Karpas-422 (cell line): ENCODE data around the gene SMG1. TPM values are rescaled to one million over a fixed set of nuclear protein-coding genes. Genes with fewer than 3 reads are reported as not detected.

Source experiments
- DNase-seq: peaks from one replicate; pipeline ENCODE4 v3.0.0-alpha.2; 2015
- H2AFZ ChIP-seq: fragments of 200-600 bp; sonication (generic); 2 replicates; pipeline ENCODE4 v1.6.1; 2014; ENCODE audit warnings: antibody characterized with exemption, low read length, mixed read lengths
- H3K27ac ChIP-seq: fragments of 200-600 bp; sonication (generic); 2 replicates; pipeline ENCODE4 v1.5.1; 2014; ENCODE audit warnings: mild to moderate bottlenecking, low read length, moderate library complexity
- H3K27me3 ChIP-seq: fragments of 200-600 bp; sonication (generic); 2 replicates; pipeline ENCODE4 v1.6.1; 2014; ENCODE audit warnings: low read length, mixed read lengths
- H3K36me3 ChIP-seq: fragments of 200-600 bp; sonication (generic); 2 replicates; pipeline ENCODE4 v1.6.1; 2014; ENCODE audit warnings: low read length, mixed read lengths; ENCODE audit not compliant: insufficient read depth
- H3K4me1 ChIP-seq: fragments of 200-600 bp; sonication (generic); 2 replicates; pipeline ENCODE4 v1.6.1; 2014; ENCODE audit warnings: mild to moderate bottlenecking, low read length, mixed read lengths
- H3K4me2 ChIP-seq: fragments of 200-600 bp; sonication (generic); 2 replicates; pipeline ENCODE4 v1.6.1; 2014; ENCODE audit warnings: low read length, low read depth, mild to moderate bottlenecking; ENCODE audit not compliant: poor library complexity, severe bottlenecking
- H3K4me3 ChIP-seq: fragments of 200-600 bp; sonication (generic); 2 replicates; pipeline ENCODE4 v1.5.1; 2014; ENCODE audit warnings: mild to moderate bottlenecking, antibody characterized with exemption, low read length, mixed read lengths
- H3K79me2 ChIP-seq: fragments of 200-600 bp; sonication (generic); 2 replicates; pipeline ENCODE4 v1.6.1; 2014; ENCODE audit warnings: mild to moderate bottlenecking, low read length, mixed read lengths
- H3K9ac ChIP-seq: fragments of 200-600 bp; sonication (generic); 2 replicates; pipeline ENCODE4 v1.6.0; 2014; ENCODE audit warnings: low read length
- H3K9me2 ChIP-seq: fragments of 200-600 bp; sonication (generic), shearing (Covaris generic); replicated peaks from 2 replicates; pipeline ENCODE4 v1.6.0; 2014; ENCODE audit warnings: mild to moderate bottlenecking, low read length, moderate library complexity; ENCODE audit not compliant: insufficient read depth
- H3K9me3 ChIP-seq: fragments of 300-700, 200-600 bp; sonication (generic); 2 replicates; pipeline ENCODE4 v1.6.1; 2014; ENCODE audit warnings: low read length, mixed read lengths
- H4K20me1 ChIP-seq: fragments of 200-600 bp; sonication (generic); 2 replicates; pipeline ENCODE4 v1.6.1; 2014; ENCODE audit warnings: mild to moderate bottlenecking, antibody characterized with exemption, low read length, low read depth; ENCODE audit not compliant: insufficient read depth
- total RNA-seq: library from RNA; depleted of rRNA; stranded (reverse); fragments of >200 nt; shearing (Covaris generic); gene quantifications from 2 replicates; pipeline ENCODE4 v1.2.3, GENCODE V29; 2014; ENCODE audit warnings: low replicate concordance

SMG1 gene
- total RNA-seq, 1 experiment from 2014 or later: 91.0 TPM

- Histone ChIP-seq H3K27me3 (no peaks in the 10 kb centered on the region), H3K36me3 (peaks cover 41% of the 10 kb centered on the region; the same call in 1 of the 2 replicates), H3K9me2 (no peaks in the 10 kb centered on the region)
Observed at GRCh38 chr16:18855196-18855595, 71.0 kb downstream of the SMG1 start.

GRCh38 chr16:18853694-18854093 lies 72.5 kb downstream of the SMG1 start:
- no peak for DNase-seq
- H3K36me3 ChIP-seq: peaks cover 52% of the 10 kb centered on the region; the same call in 1 of the 2 replicates
- no peaks in the 10 kb centered on the region for H3K9me2 ChIP-seq
- peaks cover 7% of the 10 kb centered on the region; the same call in 1 of the 2 replicates for H3K79me2 ChIP-seq
- no peak overlapping the region for H3K9ac ChIP-seq
- H3K9me3 ChIP-seq: no peaks in the 10 kb centered on the region
- no peak overlapping the region for H2AFZ ChIP-seq
- H4K20me1 ChIP-seq: no peaks in the 10 kb centered on the region
- no peak overlapping the region for H3K4me2 ChIP-seq
- H3K27ac ChIP-seq: no peak overlapping the region
- H3K4me1 ChIP-seq: no peaks in the 10 kb centered on the region
- H3K27me3 ChIP-seq: no peaks in the 10 kb centered on the region
- H3K4me3 ChIP-seq: no peak overlapping the region

More at GRCh38 chr16:18855196-18855595, 71.0 kb downstream of the SMG1 start:
- DNase-seq: no peak
- H3K9me3 ChIP-seq: no peaks in the 10 kb centered on the region
- peaks cover 7% of the 10 kb centered on the region; the same call in 1 of the 2 replicates for H3K79me2 ChIP-seq
- no peak overlapping the region for H2AFZ ChIP-seq
- no peaks in the 10 kb centered on the region for H4K20me1 ChIP-seq
- H3K4me3 ChIP-seq: no peak overlapping the region
- no peak overlapping the region for H3K9ac ChIP-seq
- no peak overlapping the region for H3K27ac ChIP-seq
- no peak overlapping the region for H3K4me2 ChIP-seq
- H3K4me1 ChIP-seq: no peaks in the 10 kb centered on the region

GRCh38 chr16:18852647-18853046 lies 73.6 kb downstream of the SMG1 start:
- DNase-seq: no peak
- no peaks in the 10 kb centered on the region for H3K9me3 ChIP-seq
- no peaks in the 10 kb centered on the region for H4K20me1 ChIP-seq
- no peak overlapping the region for H3K27ac ChIP-seq
- no peaks in the 10 kb centered on the region for H3K9me2 ChIP-seq
- H3K4me1 ChIP-seq: no peaks in the 10 kb centered on the region
- no peak overlapping the region for H3K4me2 ChIP-seq
- no peaks in the 10 kb centered on the region for H3K27me3 ChIP-seq
- peaks cover 7% of the 10 kb centered on the region; the same call in 1 of the 2 replicates for H3K79me2 ChIP-seq
- no peak overlapping the region for H3K9ac ChIP-seq
- H2AFZ ChIP-seq: no peak overlapping the region
- H3K36me3 ChIP-seq: peaks cover 56% of the 10 kb centered on the region; the same call in 1 of the 2 replicates
- no peak overlapping the region for H3K4me3 ChIP-seq

- no peak overlapping the region for H3K4me2 ChIP-seq
Observed at GRCh38 chr16:18846416-18846815, 79.8 kb downstream of the SMG1 start.

GRCh38 chr16:18842565-18842964 lies 83.6 kb downstream of the SMG1 start:
- H2AFZ ChIP-seq: no peak overlapping the region
- H3K9me2 ChIP-seq: no peaks in the 10 kb centered on the region

More at GRCh38 chr16:18846416-18846815, 79.8 kb downstream of the SMG1 start:
- Histone ChIP-seq H3K36me3 (peaks cover 72% of the 10 kb centered on the region), H3K27me3 (no peaks in the 10 kb centered on the region), H3K27ac (no peak overlapping the region), H3K9me3 (no peaks in the 10 kb centered on the region), H2AFZ (no peak overlapping the region), H3K79me2 (peaks cover 19% of the 10 kb centered on the region), H4K20me1 (no peaks in the 10 kb centered on the region), H3K4me1 (no peaks in the 10 kb centered on the region), H3K9ac (no peak overlapping the region), H3K9me2 (no peaks in the 10 kb centered on the region), H3K4me3 (no peak overlapping the region)
- DNase-seq: no peak

GRCh38 chr16:18841833-18842525 lies 84.2 kb downstream of the SMG1 start:
- Histone ChIP-seq H3K27ac (no peak overlapping the region), H3K4me3 (no peak overlapping the region), H4K20me1 (no peaks in the 10 kb centered on the region), H3K4me2 (no peak overlapping the region), H3K9me2 (no peaks in the 10 kb centered on the region), H3K36me3 (peaks cover 79% of the 10 kb centered on the region), H2AFZ (no peak overlapping the region), H3K9ac (no peak overlapping the region), H3K9me3 (no peaks in the 10 kb centered on the region), H3K4me1 (no peaks in the 10 kb centered on the region), H3K79me2 (peaks cover 19% of the 10 kb centered on the region), H3K27me3 (no peaks in the 10 kb centered on the region)
- DNase-seq: no peak

More at GRCh38 chr16:18842565-18842964, 83.6 kb downstream of the SMG1 start:
- Histone ChIP-seq H3K79me2 (peaks cover 19% of the 10 kb centered on the region), H3K4me2 (no peak overlapping the region), H3K27ac (no peak overlapping the region), H3K9ac (no peak overlapping the region), H3K4me1 (no peaks in the 10 kb centered on the region), H4K20me1 (no peaks in the 10 kb centered on the region), H3K9me3 (no peaks in the 10 kb centered on the region), H3K36me3 (peaks cover 77% of the 10 kb centered on the region), H3K4me3 (no peak overlapping the region), H3K27me3 (no peaks in the 10 kb centered on the region)
- DNase-seq: no peak

- Histone ChIP-seq H3K4me2 (no peak overlapping the region), H3K79me2 (peaks cover 7% of the 10 kb centered on the region), H3K9me2 (no peaks in the 10 kb centered on the region), H3K27me3 (no peaks in the 10 kb centered on the region), H2AFZ (no peak overlapping the region), H3K9ac (no peak overlapping the region), H3K36me3 (peaks cover 73% of the 10 kb centered on the region), H3K4me1 (no peaks in the 10 kb centered on the region), H4K20me1 (no peaks in the 10 kb centered on the region), H3K9me3 (no peaks in the 10 kb centered on the region), H3K4me3 (no peak overlapping the region), H3K27ac (no peak overlapping the region)
- DNase-seq: no peak
Observed at GRCh38 chr16:18839555-18839954, 86.7 kb downstream of the SMG1 start.

GRCh38 chr16:18836702-18837101 lies 89.5 kb downstream of the SMG1 start:
- Histone ChIP-seq H3K4me1 (no peaks in the 10 kb centered on the region), H3K27ac (no peak overlapping the region), H2AFZ (no peak overlapping the region), H3K4me2 (no peak overlapping the region), H3K27me3 (no peaks in the 10 kb centered on the region), H3K9me2 (no peaks in the 10 kb centered on the region), H3K9me3 (no peaks in the 10 kb centered on the region), H4K20me1 (no peaks in the 10 kb centered on the region), H3K36me3 (peaks cover 74% of the 10 kb centered on the region), H3K79me2 (peaks cover 3% of the 10 kb centered on the region), H3K9ac (no peak overlapping the region), H3K4me3 (no peak overlapping the region)
- DNase-seq: no peak
